Measurements from ENCODE around the gene TMEM92.

TMEM92 gene

GRCh38 chr17:50276588-50277356 is 2.5 kb downstream of the TMEM92 start:
- DNase-seq (ENCODE audit: low read depth) = no peak
- no peak overlapping the region for H3K4me3 ChIP-seq (ENCODE audit: low read depth, low read length)
- TF ChIP-seq CTCF (IDR thresholded peaks at IDR 0.05; ENCODE audit: low read depth, low read length, missing control alignments) = no peak

DNA sequence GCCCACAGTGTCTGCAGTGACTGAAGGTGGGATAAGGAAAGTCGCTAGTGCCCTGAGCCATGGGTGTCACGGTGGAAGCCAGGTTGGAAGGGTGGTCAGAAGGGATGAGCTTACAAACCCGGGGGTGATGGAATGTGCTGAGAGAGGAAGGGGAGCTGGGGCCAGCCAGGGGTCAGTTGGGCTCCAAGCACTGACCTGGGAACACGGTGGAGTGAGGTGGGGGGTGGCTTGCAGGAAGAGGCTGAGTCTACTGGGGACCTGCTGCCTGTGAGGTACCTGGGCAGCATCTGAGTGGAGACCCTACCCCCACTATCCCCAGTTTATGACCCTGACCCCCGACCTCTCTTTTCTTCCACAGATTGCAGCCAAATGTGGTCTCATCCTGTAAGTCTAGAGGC is 3.1 kb downstream of the TMEM92 start:
- H3K4me3 ChIP-seq (ENCODE audit: low read depth, low read length) = no peak overlapping the region
- DNase-seq (ENCODE audit: low read depth) = no peak
- TF ChIP-seq CTCF (IDR thresholded peaks at IDR 0.05; ENCODE audit: low read depth, low read length, missing control alignments) = no peak

DNA sequence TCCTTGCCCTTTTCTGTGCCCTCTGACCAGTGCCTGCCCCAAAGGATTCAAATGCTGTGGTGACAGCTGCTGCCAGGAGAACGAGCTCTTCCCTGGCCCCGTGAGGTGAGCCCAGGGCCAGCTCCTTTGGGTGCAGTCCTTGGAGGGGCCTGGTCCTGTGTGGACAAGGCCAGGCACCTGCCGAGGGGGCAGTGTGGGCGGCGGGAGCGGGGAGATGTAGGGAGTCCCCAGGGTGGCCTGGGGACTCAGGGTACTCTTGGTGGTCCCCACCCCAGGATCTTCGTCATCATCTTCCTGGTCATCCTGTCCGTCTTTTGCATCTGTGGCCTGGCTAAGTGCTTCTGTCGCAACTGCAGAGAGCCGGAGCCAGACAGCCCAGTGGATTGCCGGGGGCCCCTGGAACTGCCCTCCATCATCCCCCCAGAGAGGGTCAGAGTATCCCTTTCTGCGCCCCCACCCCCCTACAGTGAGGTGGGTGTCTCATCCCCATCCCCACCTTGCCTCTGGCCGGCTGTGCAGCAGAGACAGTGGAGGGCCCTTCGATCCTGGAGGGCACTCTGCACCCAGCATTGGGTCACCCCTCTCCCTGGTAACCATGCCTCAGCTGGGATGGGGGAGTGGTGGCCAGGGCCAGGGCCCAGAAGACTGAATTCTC is 4.4 kb downstream of the TMEM92 start:
- H3K4me3 ChIP-seq (ENCODE audit: low read depth, low read length) = no peak overlapping the region
- no peak for DNase-seq (ENCODE audit: low read depth)
- TF ChIP-seq CTCF (IDR thresholded peaks at IDR 0.05; ENCODE audit: low read depth, low read length, missing control alignments) = no peak

DNA sequence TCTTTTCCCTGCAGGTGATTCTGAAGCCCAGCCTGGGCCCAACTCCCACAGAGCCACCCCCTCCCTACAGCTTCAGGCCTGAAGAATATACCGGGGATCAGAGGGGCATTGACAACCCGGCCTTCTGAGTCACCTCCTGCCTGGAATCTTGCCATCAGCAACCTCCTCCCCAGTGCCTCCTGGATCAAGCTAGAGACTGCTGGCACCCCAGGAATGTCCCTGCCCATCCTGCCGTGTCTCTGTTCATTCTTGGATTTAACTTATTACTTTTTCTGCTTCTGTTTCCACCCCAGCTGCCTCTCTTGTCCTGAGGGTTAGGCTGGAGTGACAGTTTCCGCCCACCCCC is 4.9 kb downstream of the TMEM92 start:
- DNase-seq (ENCODE audit: low read depth) = no peak
- no peak overlapping the region for H3K4me3 ChIP-seq (ENCODE audit: low read depth, low read length)
- no peak for TF ChIP-seq CTCF (IDR thresholded peaks at IDR 0.05; ENCODE audit: low read depth, low read length, missing control alignments)

GRCh38 chr17:50279639-50280038 is 5.4 kb downstream of the TMEM92 start:
- no peak overlapping the region for H3K4me3 ChIP-seq (ENCODE audit: low read depth, low read length)
- TF ChIP-seq CTCF (IDR thresholded peaks at IDR 0.05; ENCODE audit: low read depth, low read length, missing control alignments) = no peak
- DNase-seq (ENCODE audit: low read depth) = no peak

DNA sequence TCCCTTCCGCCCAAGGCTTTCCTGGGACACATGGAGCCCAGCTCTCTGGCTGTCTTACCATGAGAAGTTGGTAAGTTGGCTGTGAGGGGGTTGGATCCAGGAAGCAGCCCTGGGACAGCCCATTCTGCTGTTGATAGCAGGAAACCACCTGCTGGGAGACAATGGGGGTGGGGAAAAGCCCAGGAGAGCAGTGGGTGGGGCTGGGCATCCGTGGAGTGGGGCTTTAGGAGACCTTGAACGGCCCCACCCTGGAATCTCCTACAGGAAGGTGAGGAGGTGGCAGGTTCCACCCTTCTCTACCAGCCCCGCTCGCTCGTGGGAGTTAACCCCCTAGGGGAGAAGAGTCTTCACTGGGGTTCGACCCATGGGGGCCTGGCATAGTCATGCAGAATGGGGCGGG is 5.8 kb downstream of the TMEM92 start:
- TF ChIP-seq CTCF (IDR thresholded peaks at IDR 0.05; ENCODE audit: low read depth, low read length, missing control alignments) = no peak
- no peak for DNase-seq (ENCODE audit: low read depth)
- H3K4me3 ChIP-seq (ENCODE audit: low read depth, low read length) = no peak overlapping the region

Data from GM12864 (cell line).